ENCODE measurements around the gene IFNA5.

- no peak for TF ChIP-seq CTCF (IDR thresholded peaks at IDR 0.05)
- no peak for TF ChIP-seq EP300 (IDR thresholded peaks at IDR 0.05)
- TF ChIP-seq POLR2A (IDR thresholded peaks at IDR 0.05): no peak
These were observed 17.9 kb upstream of the IFNA5 start for GRCh38 chr9:21322911-21323461.
